ENCODE measurements around the gene YIPF1.
A peak's percentile ranks its signal among the peaks of the same experiment; 100 is the strongest.
"Not testable (repeated sequence)": the region's sequence is repeated elsewhere in the genome, so short reads cannot be mapped to it uniquely, and the experiment has no call there.

The YIPF1 gene

GRCh38 chr1:53893999-53894636, 4.5 kb upstream of the YIPF1 start, which contains the start of gene DIO1:
TSS of gene DIO1 (plus strand) at chr1:53894187. CDS start at chr1:53894211, 24 bp downstream.
- no peak for DNase-seq

GRCh38 chr1:53892911-53893310, 3.3 kb upstream of the YIPF1 start:
- no peak for DNase-seq

- DNase-seq, result no peak
Measured at GRCh38 chr1:53891678-53892077, 2.1 kb upstream of the YIPF1 start.

DNA sequence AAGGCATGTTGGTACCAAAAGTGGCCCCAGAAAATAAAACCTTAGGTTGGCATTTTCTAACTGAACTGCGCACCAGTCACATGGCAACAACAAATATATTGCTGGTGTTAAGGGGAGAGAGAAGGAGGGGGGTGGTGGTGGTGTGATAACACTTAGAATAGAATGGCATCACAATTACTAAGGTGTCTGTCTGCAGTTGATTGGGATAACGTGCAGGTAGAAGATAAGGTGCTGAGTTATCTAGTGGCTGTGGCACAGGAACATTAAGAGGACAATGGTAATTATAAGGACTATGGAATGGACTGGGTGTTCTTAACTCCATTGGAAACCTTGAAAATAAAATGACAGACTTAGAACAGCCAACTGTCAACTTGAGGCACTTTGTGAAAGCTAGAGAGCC, 1.4 kb upstream of the YIPF1 start:
- DNase-seq, result no peak

DNA sequence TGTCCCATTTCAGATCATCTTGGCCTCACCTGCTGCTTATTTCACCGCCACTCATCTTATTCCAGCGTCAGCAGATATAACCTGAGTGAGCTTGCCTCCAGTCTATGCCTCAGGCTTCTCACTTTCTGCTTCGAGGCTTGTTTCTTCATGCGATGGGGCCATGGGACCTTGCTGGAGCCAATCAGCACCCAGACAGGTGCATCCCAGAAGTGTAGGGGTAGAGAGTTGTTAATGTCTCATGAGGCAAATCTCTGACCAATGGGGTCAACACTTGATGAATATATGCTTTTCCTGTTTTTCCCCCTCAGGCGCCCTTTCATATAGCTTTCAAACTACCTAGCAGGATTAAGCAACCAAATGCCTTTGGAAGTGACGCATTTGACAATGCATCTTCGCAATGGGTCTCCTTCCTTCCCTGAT, 935 bp upstream of the YIPF1 start:
- DNase-seq, result no peak

- no peak for DNase-seq
Measured at GRCh38 chr1:53888681-53889080, 916 bp downstream of the YIPF1 start.

- not testable (repeated sequence) for DNase-seq
Measured at GRCh38 chr1:53883600-53883999, 6.0 kb downstream of the YIPF1 start.

GRCh38 chr1:53881853-53882252, 7.7 kb downstream of the YIPF1 start:
- DNase-seq, result not testable (repeated sequence)

DNA sequence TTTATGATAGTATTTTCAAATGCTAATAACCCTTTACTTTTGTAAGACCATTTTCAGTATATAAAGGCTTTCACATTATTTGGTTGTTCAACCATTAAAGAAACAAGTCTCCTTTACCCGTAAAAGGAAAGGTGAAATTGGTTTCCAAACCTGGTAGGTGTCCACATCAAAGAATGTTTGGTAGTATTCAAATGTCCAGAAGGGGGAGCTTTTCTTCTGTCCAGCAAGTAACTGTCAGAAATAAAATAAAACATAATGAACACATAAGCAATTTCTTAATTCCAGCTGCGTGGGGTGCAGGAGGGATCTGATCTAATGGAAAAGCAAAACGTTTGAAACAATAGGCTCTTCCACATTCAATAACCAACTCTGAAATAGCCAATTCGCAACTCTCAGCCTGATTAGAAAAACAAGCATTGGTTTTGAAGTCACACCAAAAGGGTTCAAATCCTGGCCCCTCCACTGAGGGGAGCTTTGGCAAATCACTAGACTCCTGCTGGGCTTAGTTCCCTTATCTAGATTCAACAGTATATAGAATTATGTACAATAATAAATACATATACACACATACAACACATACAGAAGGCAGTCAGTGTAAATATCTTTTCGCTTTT, 11.0 kb downstream of the YIPF1 start:
- peak; percentile 22 for DNase-seq

GRCh38 chr1:53875150-53875549, 14.4 kb downstream of the YIPF1 start:
- DNase-seq, result not testable (repeated sequence)

GRCh38 chr1:53871773-53872484, 17.7 kb downstream of the YIPF1 start:
- no peak for DNase-seq

- DNase-seq, result no peak
Measured at GRCh38 chr1:53871221-53871620, 18.4 kb downstream of the YIPF1 start.

DNA sequence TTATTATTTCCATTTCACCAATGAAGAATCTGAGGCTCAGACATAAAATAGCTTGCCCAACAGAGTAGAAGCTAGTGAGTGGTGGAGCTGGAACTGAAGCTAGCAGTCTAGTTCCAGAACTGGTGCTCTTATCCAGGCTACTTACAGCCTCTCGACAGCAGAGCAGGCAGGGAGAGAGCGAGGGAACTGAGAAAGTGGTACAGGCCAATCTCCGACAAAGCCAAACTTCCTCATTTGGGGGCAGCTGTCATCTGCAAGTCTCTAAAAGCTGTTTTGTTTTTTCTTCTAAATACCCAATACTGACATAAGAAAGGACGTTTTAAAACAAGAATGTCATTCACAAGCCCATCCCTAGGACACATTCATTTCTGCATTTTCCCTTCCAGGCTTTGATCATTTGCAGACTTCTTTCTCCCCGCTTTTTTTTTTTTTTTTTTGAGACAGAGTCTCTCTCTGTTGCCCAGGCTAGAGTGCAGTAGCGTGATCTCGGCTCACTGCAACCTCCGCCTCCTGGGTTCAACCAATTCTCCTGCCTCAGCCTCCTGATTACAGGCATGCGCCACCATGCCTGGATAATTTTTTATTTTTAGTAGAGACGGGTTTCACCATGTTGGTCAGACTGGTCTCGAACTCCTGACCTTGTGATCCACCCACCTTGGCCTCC, 20.0 kb downstream of the YIPF1 start:
- DNase-seq, result no peak

GRCh38 chr1:53868565-53868964, 21.0 kb downstream of the YIPF1 start:
- no peak for DNase-seq

DNA sequence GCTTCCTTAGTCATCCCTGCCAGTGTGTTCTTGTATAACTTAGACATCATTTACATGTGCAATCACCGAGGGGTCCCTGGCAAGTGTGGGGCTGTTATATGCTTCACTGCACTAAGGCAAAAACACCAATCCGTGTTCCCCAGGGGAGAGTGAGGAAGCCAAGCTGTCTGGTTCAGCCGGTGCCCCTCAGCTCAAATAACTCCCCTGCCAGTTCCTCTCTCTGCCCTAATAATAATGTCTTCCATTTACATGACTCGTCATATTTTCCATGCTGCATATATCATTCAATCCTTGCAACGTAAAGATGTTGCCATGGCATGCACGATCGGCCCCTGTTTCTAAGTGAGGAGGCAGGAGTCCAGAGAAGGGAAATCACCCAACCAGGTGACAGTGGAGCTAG, 27.1 kb downstream of the YIPF1 start:
- DNase-seq, result no peak

- DNase-seq, result peak; percentile 23
Measured at GRCh38 chr1:53860967-53861411, 28.6 kb downstream of the YIPF1 start.

DNA sequence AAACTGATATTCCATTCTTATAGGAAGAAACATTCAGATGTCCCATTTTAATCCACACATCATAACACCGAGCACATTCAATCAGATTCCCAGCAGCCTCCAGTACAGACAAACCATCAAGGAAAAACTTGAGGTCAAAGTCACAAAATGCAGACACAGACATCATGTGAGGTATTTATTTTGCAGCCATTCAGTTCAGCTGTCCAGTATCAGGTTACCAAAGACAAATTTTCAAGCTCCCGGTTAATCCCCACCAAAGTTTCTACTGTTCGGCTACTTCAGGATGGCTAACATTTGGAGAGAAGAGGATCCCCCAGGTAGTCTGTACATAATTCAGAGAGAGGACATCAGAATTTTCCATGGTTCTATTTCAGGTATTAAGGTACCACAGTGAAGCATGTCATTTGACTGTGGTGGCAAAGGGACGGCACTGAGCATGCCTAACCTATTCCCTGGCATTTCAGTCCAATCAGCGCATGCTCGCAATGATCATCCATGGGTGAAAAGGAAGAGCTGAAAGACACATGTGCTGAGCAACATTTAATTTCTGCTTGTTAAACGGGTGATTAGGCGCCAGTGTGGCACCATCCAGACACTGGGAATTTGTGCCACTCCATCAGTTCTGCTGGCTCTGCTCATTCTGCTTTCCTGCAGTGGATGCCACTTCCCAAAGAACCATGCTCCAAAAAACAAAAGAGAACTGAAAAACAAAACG, 37.9 kb downstream of the YIPF1 start:
- DNase-seq, result no peak

- DNase-seq, result no peak
Measured at GRCh38 chr1:53850082-53850673, 39.4 kb downstream of the YIPF1 start.

DNA sequence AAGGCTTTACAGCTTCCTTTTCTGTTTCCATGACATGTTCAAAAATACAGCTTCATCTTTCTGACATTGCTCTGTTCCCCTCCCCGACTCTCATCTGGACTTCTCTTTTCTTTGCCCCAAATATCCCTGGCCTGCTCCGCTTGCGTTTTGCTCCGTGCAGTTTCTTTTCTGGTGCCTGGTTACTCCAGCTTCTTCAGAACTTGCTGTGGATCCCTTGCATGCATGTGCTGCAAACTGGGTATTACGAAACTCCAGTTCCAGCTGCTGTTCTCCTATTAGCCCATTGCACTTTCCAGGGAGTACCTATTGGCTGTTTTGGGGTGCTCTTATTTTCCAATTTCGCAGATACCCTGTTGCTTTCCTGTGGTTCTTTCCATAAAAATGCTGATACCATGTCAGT, 41.6 kb downstream of the YIPF1 start:
- DNase-seq, result no peak

GRCh38 chr1:53842347-53842746, 47.2 kb downstream of the YIPF1 start:
- no peak for DNase-seq

DNA sequence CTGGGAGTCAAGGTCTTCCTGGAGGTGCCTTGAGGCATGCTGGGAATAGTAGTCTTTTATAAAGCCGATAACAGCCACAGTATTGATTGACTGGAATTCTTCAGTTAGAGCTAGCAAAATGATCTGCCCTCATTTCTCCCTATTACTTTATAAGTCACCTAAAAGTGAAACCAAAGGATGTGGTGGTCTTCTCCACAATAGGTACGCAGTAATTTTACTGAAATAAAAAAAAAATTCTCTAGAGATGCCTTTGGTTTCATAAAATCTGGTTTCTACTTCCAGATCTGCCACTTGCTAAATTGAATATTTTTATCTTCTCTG, 51.0 kb downstream of the YIPF1 start:
- no peak for DNase-seq

GRCh38 chr1:53837924-53838653, 51.5 kb downstream of the YIPF1 start, which contains the start of gene NDC1:
TSS of gene NDC1 (minus strand) at chr1:53838296. CDS start at chr1:53838261, 35 bp downstream.
- peak; percentile 84 for DNase-seq

All from amniotic stem cell (primary cell).